ENCODE data around the gene PNPO.

PNPO gene

DNA sequence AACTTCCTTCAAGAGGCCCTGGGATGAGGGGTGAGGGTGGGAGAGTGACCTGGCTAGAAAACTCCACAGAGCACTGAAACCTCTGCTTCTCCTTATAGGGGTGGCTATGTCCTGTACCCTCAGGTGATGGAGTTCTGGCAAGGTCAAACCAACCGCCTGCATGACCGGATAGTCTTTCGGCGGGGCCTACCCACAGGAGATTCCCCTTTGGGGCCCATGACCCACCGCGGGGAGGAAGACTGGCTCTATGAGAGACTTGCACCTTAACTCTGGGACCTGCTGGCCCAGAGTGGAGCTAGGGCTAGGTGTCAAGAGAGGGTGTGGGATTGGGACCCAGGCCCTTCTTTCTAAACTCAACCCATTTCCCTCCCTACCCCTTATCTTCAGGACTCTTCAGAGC, 5.1 kb downstream of the PNPO start:
- DNase-seq (ENCODE audit: low read depth, low spot score), result no peak
- no peak overlapping the region for H3K27ac ChIP-seq

DNA sequence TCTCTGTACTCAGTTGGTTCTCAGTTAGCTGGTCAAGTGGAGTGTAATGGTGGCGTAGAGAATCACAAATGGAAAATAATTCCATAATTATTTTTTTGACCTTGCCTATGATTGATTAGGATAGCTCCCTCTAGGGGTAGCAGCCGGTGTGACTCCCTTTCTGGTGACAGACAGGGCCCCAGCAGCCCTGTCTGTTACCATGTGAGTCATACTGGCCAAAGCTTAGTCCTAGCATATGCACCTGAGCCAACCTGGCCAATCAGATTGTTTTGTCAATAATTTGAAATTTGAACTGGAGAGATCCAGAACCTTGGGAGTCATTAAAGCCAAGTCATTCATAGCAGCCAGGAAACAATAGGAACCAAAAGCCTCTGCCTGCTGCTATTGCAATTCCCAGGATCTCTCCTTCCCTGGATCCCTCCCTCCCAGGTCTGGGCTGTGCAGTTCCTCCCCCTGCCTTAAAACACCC, 5.6 kb downstream of the PNPO start:
- H3K27ac ChIP-seq, result peak overlapping the region; percentile 72
- DNase-seq (ENCODE audit: low read depth, low spot score), result peak; percentile 88

DNA sequence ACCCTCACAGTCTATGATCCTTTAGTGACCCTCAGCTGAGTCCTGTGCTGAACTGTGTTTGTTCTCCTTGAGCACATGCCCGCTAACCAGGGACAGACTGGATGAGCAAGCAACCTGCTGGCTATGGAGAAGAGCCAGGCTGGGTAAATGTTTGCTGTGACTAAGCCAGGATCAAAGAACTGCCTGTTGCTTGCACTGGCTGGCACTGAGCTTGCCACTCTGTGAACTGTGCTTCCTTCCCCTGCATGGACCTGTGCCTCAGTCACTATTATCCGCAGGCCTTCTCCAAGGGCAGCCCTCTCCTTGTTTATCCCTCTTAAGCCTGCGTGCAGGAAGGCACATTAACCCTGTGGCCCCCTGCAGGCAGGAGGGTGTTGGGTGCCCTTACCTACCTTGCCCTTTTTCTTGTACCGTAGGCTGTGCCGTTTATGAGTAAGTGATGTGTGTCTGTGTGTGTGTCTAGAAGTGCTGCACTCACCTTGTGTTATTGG, 7.4 kb downstream of the PNPO start:
- peak overlapping the region; percentile 72 for H3K27ac ChIP-seq
- peak; percentile 80 for DNase-seq (ENCODE audit: low read depth, low spot score)

DNA sequence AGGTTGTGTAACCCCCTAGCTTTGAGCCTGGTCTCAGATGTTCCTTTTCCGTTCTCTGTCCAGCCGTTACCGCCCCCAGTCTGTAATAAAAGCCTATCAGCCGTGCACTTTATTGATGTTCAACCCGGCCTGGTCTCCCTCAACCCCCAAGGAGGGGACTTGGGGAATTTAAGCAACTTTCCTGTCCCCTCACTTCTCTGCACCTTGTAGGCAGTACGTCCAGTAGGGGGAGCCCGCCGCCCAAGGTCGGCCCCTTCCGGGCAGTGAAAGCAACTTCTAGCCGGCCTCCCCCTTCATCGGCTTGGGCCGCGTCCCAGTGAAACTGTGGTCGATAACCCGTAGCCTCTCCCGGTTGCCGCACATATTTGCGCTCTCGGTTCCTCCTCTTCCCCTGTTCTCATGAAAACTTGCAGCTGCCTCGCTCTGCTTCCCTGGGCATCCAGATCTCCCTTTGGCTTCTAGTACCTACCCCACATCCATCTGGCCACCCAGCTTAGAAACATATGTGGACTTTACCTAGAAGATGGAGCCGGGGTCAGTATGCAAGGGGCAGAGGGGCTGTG, 7.9 kb downstream of the PNPO start:
- peak overlapping the region; percentile 72 for H3K27ac ChIP-seq

DNA sequence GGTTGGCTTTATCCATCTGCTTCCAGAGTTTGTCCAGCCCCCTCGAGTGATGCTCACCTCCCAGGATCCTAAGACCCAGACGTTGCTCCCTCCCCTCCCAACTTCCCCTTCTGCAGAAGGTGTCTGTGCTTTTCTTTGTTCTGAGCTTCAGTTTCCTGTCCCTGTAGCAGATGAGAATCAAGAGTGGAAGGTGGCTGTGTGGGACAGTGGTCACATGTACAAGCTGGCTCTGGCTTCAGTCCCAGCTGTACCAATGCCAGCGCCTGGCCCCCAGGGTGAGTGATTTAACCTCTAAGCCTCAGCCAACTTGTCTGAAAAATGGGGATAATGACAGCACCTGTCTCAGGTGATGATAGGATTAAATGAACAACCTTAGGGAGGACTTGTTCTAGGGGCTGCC, 8.6 kb downstream of the PNPO start:
- DNase-seq (ENCODE audit: low read depth, low spot score), result no peak
- H3K27ac ChIP-seq, result peak overlapping the region; percentile 72

More for the DNA sequence above, 7.9 kb downstream of the PNPO start:
- DNase-seq (ENCODE audit: low read depth, low spot score), result peak; percentile 60

DNA sequence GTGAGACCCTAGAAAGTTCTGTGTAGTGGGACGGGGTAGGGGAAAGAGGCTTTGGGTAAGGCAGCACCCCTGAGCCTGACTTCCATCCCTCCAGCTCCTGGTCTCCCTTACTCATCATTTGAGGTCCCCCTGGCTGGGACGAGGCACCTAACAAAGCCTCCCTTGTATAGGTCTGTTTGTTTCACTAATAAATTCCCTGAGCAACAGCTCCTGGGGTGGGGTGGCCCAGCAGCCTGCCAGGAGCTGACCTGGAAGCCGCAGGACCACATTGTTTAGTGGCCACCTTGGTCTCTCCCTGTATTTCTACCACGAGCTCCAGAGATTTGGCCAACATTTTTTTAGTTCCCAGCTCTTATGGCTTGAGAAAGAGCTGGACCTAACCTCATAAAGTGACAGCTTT, 9.1 kb downstream of the PNPO start:
- DNase-seq (ENCODE audit: low read depth, low spot score), result no peak
- H3K27ac ChIP-seq, result peak overlapping the region; percentile 72

DNA sequence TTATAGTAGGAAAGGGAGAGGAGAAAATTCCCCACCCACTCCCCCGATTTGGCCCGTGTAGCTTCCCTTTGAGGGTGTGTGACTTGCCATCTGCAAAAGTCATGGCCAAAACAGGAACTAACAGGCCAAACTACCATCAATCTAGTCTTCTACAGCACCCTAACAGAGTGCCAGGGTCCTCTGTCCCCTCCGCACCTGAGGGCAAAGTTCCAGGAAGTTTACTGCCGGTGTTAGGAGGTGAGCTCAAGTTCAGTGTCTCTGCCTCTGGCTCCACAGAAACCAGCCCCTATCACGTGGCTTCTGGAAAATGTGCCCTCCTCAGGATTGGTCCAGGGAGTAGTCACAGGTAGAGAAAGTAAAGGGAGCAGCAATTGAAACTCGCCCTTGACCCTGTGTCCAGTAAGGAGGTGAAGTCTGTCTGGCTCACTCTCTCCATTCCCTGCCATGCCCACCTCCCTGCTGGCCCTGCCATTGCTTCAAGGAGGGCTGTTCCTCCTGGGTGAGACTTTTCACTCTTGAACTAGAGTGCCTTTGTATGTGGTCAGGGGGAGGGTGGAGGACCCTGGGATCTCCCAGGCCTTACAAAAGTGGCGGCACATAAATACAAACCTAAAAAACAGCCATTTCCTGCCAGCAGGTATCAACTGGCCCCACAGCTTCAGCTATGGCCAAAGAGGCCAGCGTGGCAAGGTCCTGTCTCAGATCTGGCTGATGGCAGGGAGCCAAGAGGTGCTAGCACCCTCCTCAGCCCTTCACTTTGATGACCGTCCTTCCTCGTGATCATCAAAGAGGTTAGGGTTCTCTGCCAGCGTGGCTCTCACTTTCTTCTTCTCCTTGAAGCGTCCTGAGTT, 11.0 kb downstream of the PNPO start:
- no peak for DNase-seq (ENCODE audit: low read depth, low spot score)
- H3K27ac ChIP-seq, result no peak overlapping the region

DNA sequence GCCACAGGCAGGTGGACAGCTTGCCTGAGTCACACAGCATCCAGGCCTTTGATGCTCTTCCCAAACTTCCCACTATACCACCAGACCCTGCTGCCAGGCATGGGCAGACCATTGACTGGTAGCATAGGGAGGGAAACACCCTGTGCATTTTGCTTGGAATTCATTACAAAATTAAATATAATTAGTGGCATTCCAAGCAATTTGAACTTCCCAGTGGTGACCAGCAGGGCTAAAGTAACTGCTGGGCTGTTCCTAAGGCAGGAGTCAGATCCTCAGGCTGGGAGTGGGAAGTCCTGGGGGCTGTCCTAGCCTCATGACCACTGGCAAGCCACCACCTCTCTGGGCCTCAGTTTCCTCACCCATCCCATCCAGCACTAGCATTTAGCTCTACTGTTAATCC, 12.5 kb downstream of the PNPO start:
- DNase-seq (ENCODE audit: low read depth, low spot score), result no peak
- H3K27ac ChIP-seq, result no peak overlapping the region

DNA sequence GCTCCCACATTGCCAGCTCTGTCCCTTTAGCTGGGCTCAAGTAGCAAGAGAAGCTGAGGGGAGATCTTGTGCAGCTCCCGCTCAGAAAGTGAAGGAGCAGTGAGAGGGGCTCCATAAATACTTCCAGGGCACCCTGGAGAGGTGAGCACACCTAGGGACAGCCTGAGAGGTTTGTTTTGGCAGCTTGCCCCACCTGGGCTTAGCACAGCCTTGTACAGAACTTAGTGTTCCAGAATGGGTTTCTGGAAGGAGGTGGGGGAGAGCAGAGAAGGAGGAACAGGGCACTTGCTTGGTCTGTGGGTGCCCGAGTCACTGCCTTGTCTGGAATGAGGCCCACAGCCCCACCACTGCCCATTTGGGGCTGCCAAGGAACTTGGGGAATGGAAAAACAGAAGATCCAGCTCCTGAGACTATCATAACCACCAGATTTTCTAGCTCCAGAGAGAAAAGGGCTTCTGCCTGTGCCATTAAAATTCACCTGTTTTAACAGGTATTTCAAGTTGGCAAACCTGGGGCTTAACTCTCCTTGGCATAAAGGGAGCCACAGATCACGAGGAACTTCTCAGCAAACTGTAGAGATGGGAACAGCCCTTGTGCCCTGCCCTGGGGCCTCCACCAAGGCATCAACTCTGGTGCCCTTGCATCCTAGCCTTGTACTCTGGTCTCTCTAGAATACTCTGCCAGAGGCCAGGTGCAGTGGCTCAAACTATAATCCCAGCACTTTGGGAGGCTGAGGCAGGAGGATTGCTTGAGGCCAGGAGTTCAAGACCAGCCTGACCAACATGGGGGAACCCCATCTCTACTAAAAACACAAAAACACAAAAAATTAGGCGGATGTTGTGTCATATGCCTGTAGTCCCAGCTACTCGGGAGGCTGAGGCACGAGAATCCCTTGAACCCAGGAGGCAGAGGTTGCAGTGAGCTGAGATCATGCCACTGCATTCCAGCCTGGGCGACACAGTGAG, 14.4 kb downstream of the PNPO start:
- DNase-seq (ENCODE audit: low read depth, low spot score), result no peak

DNA sequence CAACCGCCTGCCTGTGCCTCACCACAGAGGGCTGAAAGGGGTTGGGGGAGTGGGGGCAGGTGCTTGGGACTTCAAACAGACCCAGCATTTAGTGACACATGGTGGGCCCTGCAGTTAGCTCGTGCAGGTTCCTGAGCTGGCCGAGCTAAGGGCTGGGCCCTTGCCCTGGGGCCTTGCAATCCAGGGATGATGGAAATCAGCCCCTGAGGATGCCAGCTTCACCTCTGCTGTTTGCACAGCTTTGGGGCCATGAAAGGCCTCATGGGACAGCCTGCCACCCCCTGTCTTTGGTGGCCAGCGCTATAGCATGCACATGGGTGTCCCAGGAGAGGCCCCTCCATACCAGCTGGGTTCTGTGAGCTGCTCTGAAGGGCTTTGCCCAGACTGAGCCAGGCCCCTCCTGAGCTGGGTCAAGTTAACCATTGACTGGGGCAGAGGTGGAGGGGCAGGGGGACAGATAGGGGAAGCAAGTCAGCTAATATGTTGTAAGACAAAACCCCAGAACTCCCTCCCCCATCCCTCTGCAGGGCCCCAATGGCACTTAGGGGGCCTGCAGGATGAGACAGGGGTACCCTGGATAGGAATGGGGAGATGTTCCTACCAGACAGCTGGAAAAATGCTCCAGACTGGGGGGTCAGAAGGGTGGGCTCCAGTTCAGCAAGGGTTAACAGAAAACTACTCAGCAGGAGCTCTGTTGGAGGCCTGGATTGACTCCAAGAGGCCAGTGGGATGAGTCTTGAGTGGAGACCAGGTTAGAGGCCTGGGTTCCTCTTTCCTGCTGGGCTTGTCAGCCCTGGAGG, 15.6 kb downstream of the PNPO start:
- DNase-seq (ENCODE audit: low read depth, low spot score), result no peak
- H3K27ac ChIP-seq, result peak overlapping the region; percentile 36

More for the DNA sequence above, 14.4 kb downstream of the PNPO start:
- no peak overlapping the region for H3K27ac ChIP-seq

DNA sequence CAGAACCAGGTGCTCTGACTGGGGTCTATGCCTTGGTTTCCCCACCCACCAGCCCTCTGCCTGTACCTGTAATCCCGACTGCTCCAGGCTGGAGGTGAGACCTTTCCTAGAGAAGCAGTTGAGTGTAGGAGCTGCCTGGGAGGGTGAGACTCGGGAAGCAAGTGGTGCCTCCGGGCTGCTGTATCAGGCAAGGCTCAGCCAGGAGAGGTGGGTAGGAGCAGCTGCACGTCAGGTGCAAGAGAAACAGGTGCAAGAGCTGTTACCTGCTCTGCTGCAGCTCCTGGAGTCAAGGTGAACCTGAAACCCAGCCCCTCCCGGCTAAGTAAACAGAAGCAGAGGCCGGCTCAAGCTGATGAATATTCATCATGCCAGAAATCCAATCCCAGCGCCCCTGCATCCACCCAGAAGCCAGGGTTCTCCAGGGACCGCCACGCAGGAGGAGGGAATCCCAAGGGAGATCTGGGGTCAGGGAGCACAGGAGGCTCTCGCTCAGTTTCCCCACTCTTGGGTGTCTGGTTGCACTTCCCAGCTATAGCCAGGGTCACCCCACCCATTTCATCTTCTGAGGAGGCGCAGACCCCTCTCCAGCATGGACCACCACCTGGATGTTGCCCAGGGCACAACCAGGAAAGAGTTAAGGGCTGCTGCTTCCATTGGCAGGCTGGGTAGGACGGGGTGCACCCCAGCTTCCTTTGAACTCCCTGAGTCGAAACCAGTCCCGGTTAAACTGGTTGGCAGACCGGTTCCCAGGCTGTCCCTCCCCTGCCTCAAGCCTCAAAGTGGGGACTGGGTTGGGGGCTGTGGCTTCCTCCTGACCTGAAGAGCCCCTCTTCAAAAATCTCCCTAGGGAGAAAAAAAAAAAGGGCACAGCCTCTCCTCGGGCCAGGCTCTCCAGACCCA, 16.5 kb downstream of the PNPO start, which contains the start of gene PRR15L:
Gene PRR15L, minus strand, starts transcription at position 293 of the 900 bp plus-strand sequence. CDS start 4,649 bp downstream, outside the sequence.
- peak; percentile 39 for DNase-seq (ENCODE audit: low read depth, low spot score)
- peak within 1 kb of the TSS; percentile 36 for H3K27ac ChIP-seq

DNA sequence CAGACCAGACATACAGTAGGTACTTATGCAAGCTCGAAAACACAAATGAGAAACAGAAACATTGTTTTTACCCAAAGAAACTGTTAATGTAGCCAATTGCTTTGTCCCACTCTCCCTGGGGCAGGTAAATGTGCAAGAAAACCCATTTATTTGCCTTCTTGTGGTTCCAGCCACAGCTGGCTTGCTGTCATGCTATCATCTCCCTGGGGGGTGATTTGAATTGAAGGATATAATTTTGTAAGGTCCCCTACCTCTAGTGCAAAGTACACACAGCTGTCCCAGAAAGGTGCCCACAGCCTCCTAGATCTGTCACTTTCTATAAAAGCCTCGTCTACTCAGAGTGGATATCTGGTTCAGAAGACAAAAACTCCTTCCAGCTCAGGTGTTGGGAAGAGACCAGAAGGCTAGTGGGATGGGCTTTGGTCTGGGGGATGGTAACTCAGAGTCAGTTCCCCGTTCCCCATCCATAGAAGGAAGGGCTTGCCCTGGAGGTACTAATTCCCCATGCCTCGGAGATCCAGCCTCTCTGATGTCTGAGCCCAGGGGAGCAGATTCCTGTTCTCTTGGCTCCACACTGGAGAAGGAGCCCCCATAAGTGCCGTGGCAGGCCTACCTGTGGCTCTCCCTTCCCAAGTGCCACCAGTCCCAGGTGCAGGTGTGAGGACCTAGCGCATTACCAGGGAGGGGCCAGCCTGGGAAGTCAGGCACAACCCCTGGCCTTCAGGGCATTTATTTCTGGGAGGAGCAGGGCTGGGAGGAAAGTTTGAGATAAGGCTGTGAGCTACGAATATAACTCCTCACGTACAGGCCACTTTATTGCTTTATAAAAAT, 18.7 kb downstream of the PNPO start:
- DNase-seq (ENCODE audit: low read depth, low spot score), result no peak
- H3K27ac ChIP-seq, result no peak overlapping the region

DNA sequence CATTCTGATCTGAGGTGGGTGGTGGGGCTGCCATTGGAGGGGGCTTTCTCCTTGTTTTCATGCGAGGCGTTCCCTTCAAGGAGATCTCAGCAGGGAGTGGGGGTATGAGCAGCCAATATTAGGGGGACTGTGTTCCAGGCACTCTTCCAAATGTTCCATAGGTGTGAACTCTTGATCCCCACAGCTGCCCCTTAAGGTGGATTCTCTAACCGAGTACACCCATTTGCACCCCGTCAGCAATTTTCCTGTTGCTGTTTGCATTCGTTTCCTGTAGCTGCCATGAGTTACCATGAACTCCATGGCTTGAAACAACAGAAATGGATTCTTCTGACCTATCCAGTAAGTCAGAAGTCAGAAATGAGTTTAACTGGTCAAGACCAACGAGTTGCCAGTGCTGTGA, 20.0 kb downstream of the PNPO start:
- no peak for DNase-seq (ENCODE audit: low read depth, low spot score)

DNA sequence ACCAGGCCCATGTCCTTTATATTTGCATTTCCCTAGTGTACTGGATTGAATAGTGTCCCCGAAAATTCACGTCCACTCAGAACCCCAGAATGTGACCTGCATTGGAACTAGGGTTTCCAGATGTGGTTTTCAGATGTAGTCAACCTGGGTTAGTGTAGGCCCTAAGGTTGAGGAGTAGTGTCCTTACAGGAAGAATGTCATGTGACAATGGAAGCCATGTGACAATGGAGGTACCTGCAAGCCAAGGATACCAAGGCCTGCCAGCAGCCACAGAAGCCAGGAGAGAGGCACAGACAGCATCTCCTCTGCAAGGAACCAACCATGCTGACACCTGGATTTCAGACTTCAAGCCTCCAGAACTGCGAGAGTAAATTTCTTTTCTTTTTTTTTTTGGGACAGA, 21.5 kb downstream of the PNPO start:
- no peak for DNase-seq (ENCODE audit: low read depth, low spot score)

More for the DNA sequence above, 20.0 kb downstream of the PNPO start:
- H3K27ac ChIP-seq, result no peak overlapping the region

DNA sequence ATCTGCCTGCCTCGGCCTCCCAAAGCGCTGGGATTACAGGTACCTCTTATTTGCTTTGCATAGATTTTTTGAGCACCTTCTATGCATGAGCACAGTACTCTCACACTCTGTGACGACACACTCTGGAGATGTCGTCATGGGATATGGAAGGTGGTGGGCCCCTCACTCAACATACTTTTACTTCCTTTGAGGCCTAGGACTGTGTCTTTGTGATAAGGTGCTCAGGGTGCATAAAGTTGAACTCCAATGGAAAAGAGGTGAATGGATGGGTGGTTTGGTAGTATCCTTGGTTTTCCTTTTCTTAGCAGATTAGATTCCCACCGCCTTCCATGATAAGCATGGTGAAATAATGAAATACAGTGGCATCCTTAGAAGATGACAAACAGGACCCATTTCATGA, 23.5 kb downstream of the PNPO start:
- no peak overlapping the region for H3K27ac ChIP-seq
- DNase-seq (ENCODE audit: low read depth, low spot score), result no peak

More for the DNA sequence above, 21.5 kb downstream of the PNPO start:
- H3K27ac ChIP-seq, result no peak overlapping the region

DNA sequence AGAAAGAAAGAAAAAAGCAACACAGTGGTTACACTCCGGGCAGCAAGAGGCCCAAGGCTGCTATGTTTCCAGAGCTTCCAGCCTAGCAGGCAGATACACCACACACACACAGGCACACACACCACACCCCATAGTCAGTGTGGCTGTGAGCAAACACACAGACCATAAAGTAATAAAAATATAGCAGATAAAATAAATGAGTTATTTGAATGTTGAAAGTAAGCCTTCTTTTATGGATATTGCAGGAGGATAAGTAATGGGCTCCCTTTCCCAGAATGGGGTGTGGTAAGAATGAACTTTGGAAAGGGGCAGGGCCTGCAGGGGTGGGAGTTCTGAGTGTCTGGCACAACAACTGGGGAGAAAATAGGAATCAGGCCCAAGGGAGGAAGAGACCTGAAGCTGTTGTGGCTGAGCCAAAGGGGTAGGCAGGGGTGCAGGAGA, 24.7 kb downstream of the PNPO start:
- DNase-seq (ENCODE audit: low read depth, low spot score), result no peak
- no peak overlapping the region for H3K27ac ChIP-seq

DNA sequence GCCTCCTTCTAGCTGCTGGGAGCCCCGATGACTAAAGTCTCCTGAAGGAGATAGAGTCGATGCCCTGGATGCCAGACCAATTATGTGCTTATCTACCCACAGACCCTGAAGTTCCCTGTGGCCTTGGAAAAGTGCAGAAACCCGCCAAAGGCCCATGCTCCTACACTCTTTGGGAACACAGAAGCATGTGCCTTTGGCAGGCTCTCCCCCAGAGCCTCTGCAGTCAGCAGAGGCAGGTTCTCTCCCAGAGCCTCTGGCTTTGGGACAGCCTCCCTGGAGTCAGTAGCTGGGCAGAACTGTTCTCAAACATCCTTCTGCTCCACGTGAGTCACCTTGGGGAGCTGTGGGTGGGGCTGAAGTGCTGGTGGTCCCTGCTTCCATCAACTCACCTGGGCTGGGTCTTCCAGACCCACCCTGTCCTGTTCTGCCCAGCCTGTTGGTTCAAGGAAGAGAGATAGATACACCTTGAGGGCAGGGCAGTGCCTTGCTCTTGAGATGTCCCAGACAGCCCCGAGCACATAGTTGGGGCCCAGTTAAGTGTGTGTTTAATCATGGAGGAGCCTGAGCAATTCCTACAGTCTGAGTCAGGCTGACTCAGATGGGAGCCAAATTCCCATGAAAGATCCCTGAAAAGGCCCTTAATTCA, 26.4 kb downstream of the PNPO start:
- DNase-seq (ENCODE audit: low read depth, low spot score), result peak; percentile 80
- H3K27ac ChIP-seq, result peak overlapping the region; percentile 75

Measured in epithelial cell of prostate (primary cell).